SK-N-SH (cell line): ENCODE results near the gene ZNF737. TPM values are rescaled to one million over a fixed set of nuclear protein-coding genes. Genes with fewer than 3 reads are reported as not detected.

Source experiments
- CTCF ChIA-PET: fragments of 300-600, 350-600 bp; formaldehyde crosslinking; extraction: SDS; loops from one replicate; lab custom pipeline; 2021; lab: Yijun Ruan, JAX
- POLR2A ChIA-PET: fragments of 350-600 bp; sonication (Branson Sonifier 250); formaldehyde crosslinking; extraction: SDS; loops from one replicate; lab custom pipeline; 2020; ENCODE audit warnings: antibody characterized with exemption, inconsistent platforms; lab: Yijun Ruan, JAX
- DNase-seq: peaks from one replicate; pipeline ENCODE4 v3.0.0; 2012
- H2AFZ ChIP-seq: fragments of 200-600 bp; sonication (generic); 2 replicates; pipeline ENCODE4 v1.8.1; 2016; ENCODE audit warnings: antibody characterized with exemption, mild to moderate bottlenecking, low read depth
- H3F3A ChIP-seq: fragments of 200-600 bp; sonication (generic); replicated peaks from 2 replicates; pipeline ENCODE3; 2016; ENCODE audit warnings: antibody characterized with exemption, mild to moderate bottlenecking; ENCODE audit not compliant: insufficient read depth
- H3K27ac ChIP-seq, 2 experiments: fragments of 200-500 bp in 1 of 2; fragments of 200-600 bp in 1 of 2; sonication (Bioruptor generic) in 1 of 2; sonication (generic), shearing (Covaris generic) in 1 of 2; 2 replicates each; pipeline versions ENCODE4 v1.5.1 to v1.6.1; 2014 to 2016; ENCODE audit warnings: low read depth in 2 of 2, inconsistent platforms in 1 of 2, low read length in 1 of 2, mild to moderate bottlenecking in 1 of 2, mixed read lengths in 1 of 2
- H3K27me3 ChIP-seq: fragments of 200-600 bp; sonication (generic), shearing (Covaris generic); 2 replicates; pipeline ENCODE4 v1.6.1; 2016; ENCODE audit warnings: mixed run types; ENCODE audit not compliant: insufficient read depth
- H3K36me3 ChIP-seq, 2 experiments: fragments of 200-500 bp in 1 of 2; fragments of 200-600 bp in 1 of 2; sonication (Bioruptor generic) in 1 of 2; sonication (generic) in 1 of 2; replicated peaks in 1 of 2; 2 replicates each; pipeline versions ENCODE3 to v1.5.1; 2014 to 2016; ENCODE audit warnings: low read length in 1 of 2, mild to moderate bottlenecking in 1 of 2; ENCODE audit not compliant: insufficient read depth in 2 of 2, control insufficient read depth in 1 of 2
- H3K4me1 ChIP-seq, 2 experiments: fragments of 200-500 bp in 1 of 2; fragments of 200-600 bp in 1 of 2; sonication (Bioruptor generic) in 1 of 2; sonication (generic), shearing (Covaris generic) in 1 of 2; 2 replicates each; pipeline versions ENCODE4 v1.5.1 to v1.6.1; 2014 to 2016; ENCODE audit warnings: low read depth in 1 of 2, low read length in 1 of 2, mixed run types in 1 of 2; ENCODE audit not compliant: insufficient read depth in 2 of 2, control insufficient read depth in 1 of 2
- H3K4me2 ChIP-seq: fragments of 200-600 bp; sonication (generic), shearing (Covaris generic); 2 replicates; pipeline ENCODE4 v1.6.1; 2017; ENCODE audit warnings: mixed run types
- H3K4me3 ChIP-seq, 2 experiments: fragments of 200-500 bp in 1 of 2; fragments of 200-600 bp in 1 of 2; sonication (Bioruptor generic) in 1 of 2; sonication (generic), shearing (Covaris generic) in 1 of 2; 2 replicates each; pipeline versions ENCODE4 v1.5.1 to v1.8.1; 2014 to 2016; ENCODE audit warnings: low read depth in 2 of 2, inconsistent platforms in 1 of 2, low read length in 1 of 2, mild to moderate bottlenecking in 1 of 2, mixed read lengths in 1 of 2, moderate library complexity in 1 of 2
- H3K79me2 ChIP-seq: fragments of 200-600 bp; sonication (generic); 2 replicates; pipeline ENCODE4 v1.8.1; 2017; ENCODE audit warnings: mild to moderate bottlenecking; ENCODE audit not compliant: insufficient read depth
- H3K9ac ChIP-seq: fragments of 200-600 bp; sonication (generic); 2 replicates; pipeline ENCODE4 v1.6.1; 2017; ENCODE audit warnings: mixed run types
- H3K9me2 ChIP-seq: fragments of 200-600 bp; sonication (generic); 2 replicates; pipeline ENCODE4 v1.6.1; 2017; ENCODE audit warnings: mixed run types
- H3K9me3 ChIP-seq: fragments of 200-600 bp; sonication (generic); 2 replicates; pipeline ENCODE4 v1.6.1; 2017; ENCODE audit warnings: mixed run types, mild to moderate bottlenecking, moderate library complexity
- H4K20me1 ChIP-seq: fragments of 200-600 bp; sonication (generic); 2 replicates; pipeline ENCODE4 v1.6.1; 2017; ENCODE audit warnings: mild to moderate bottlenecking, mixed run types; ENCODE audit not compliant: insufficient read depth
- CHD2 ChIP-seq: fragments of 150-350 bp; IDR thresholded peaks from 2 replicates; pipeline ENCODE4 v1.6.1; 2018; ENCODE audit warnings: low read length; ENCODE audit not compliant: partially characterized antibody
- ELF1 ChIP-seq: IDR thresholded peaks from 2 replicates; pipeline ENCODE4 v1.4.0; 2012
- EP300 ChIP-seq, 2 experiments: IDR thresholded peaks; 2 replicates each; pipeline versions ENCODE4 v1.4.0 to v1.6.1; 2012; ENCODE audit warnings: borderline replicate concordance in 1 of 2, low read depth in 1 of 2, low read length in 1 of 2
- FOXM1 ChIP-seq: IDR thresholded peaks from 2 replicates; pipeline ENCODE4 v1.4.0; 2012; ENCODE audit warnings: low read depth, mild to moderate bottlenecking
- GABPA ChIP-seq: IDR thresholded peaks from 2 replicates; pipeline ENCODE4 v1.4.0; 2012; ENCODE audit warnings: low read depth, mild to moderate bottlenecking
- GATA2 ChIP-seq: sonication (generic); formaldehyde crosslinking; IDR thresholded peaks from 2 replicates; pipeline ENCODE4 v1.5.0; 2020; ENCODE audit warnings: mild to moderate bottlenecking, missing genetic modification reagents
- IRF3 ChIP-seq: fragments of 150-350 bp; IDR thresholded peaks from 2 replicates; pipeline ENCODE4 v1.6.1; 2016; ENCODE audit warnings: mild to moderate bottlenecking, low read depth, low read length
- MAX ChIP-seq: IDR thresholded peaks from 2 replicates; pipeline ENCODE4 v1.4.0; 2012; ENCODE audit warnings: low read depth
- MEF2A ChIP-seq: IDR thresholded peaks from 2 replicates; pipeline ENCODE4 v1.4.0; 2012; ENCODE audit warnings: low read depth, borderline replicate concordance
- MXI1 ChIP-seq: IDR thresholded peaks from 2 replicates; pipeline ENCODE4 v1.6.1; 2012; ENCODE audit warnings: mild to moderate bottlenecking, low read depth, low read length, improper control_type of control experiment
- NRF1 ChIP-seq: IDR thresholded peaks from 2 replicates; pipeline ENCODE4 v1.6.1; 2012; ENCODE audit warnings: low read depth, mild to moderate bottlenecking, low read length
- POLR2AphosphoS5 ChIP-seq: IDR thresholded peaks from 2 replicates; pipeline ENCODE4 v1.6.1; 2012; ENCODE audit warnings: low read depth, low read length
- RAD21 ChIP-seq: IDR thresholded peaks from 2 replicates; pipeline ENCODE4 v1.6.1; 2012; ENCODE audit warnings: mild to moderate bottlenecking, low read length
- RCOR1 ChIP-seq: fragments of 150-350 bp; IDR thresholded peaks from 2 replicates; pipeline ENCODE4 v1.6.1; 2017; ENCODE audit warnings: antibody characterized with exemption, low read length
- TCF12 ChIP-seq: IDR thresholded peaks from 2 replicates; pipeline ENCODE4 v1.4.0; 2012
- TEAD4 ChIP-seq: IDR thresholded peaks from 2 replicates; pipeline ENCODE4 v1.4.0; 2012; ENCODE audit warnings: mild to moderate bottlenecking, borderline replicate concordance; ENCODE audit not compliant: insufficient read depth
- USF2 ChIP-seq: fragments of 150-350 bp; IDR thresholded peaks from 2 replicates; pipeline ENCODE4 v1.6.1; 2017; ENCODE audit warnings: antibody characterized with exemption, low read length, low read depth, borderline replicate concordance
- YY1 ChIP-seq: IDR thresholded peaks from 2 replicates; pipeline ENCODE4 v1.4.0; 2012; ENCODE audit warnings: low read depth, mild to moderate bottlenecking
- ZBTB33 ChIP-seq: IDR thresholded peaks from 2 replicates; pipeline ENCODE4 v1.4.0; 2012; ENCODE audit warnings: low read depth, borderline replicate concordance
- polyA plus RNA-seq, 3 experiments: library from polyadenylated mRNA; depleted of rRNA; stranded (reverse); fragments of >200 nt; gene quantifications; 2 replicates each; pipeline ENCODE4 v1.2.3, GENCODE V29; 2012

The ZNF737 gene
- polyA plus RNA-seq, 1 of the 3 experiments (the other 2 are of a cell fraction), result 2.5 TPM

GRCh38 chr19:20558571-20558970, 7.0 kb downstream of the ZNF737 start:
- H3K79me2 ChIP-seq, result peaks cover 70% of the 10 kb centered on the region

More at GRCh38 chr19:20558571-20558970, 7.0 kb downstream of the ZNF737 start:
- ChIA-PET POLR2A (no interaction called here), CTCF (no interaction called here)
- H2AFZ ChIP-seq, result no peak overlapping the region
- TF ChIP-seq MEF2A, result no peak
- TF ChIP-seq GATA2 (CRISPR knock-in tag), result no peak
- no peak for TF ChIP-seq POLR2AphosphoS5
- TF ChIP-seq USF2, result no peak
- no peak for TF ChIP-seq IRF3
- TF ChIP-seq GABPA, result no peak
- TF ChIP-seq ELF1, result no peak
- TF ChIP-seq YY1, result no peak
- TF ChIP-seq EP300 (IDR thresholded peaks at IDR 0.05; ENCODE audit: borderline replicate concordance in 1 of 2, low read depth in 1 of 2, low read length in 1 of 2), result no peak
- no peak for TF ChIP-seq MAX
- TF ChIP-seq ZBTB33, result no peak
- TF ChIP-seq RAD21, result no peak
- no peak for TF ChIP-seq RCOR1
- no peak for TF ChIP-seq MXI1
- no peak for TF ChIP-seq TEAD4
- TF ChIP-seq CHD2, result no peak
- no peak for TF ChIP-seq TCF12
- no peak for TF ChIP-seq FOXM1
- TF ChIP-seq NRF1, result no peak
- no peaks in the 10 kb centered on the region for H3K27me3 ChIP-seq
- H3K4me2 ChIP-seq, result no peak overlapping the region
- H3K9me3 ChIP-seq, result peaks cover 13% of the 10 kb centered on the region; the same call in 1 of the 2 replicates
- H3K36me3 ChIP-seq, result peaks cover 5 to 59% of the 10 kb centered on the region in 2 experiments
- DNase-seq, result no peak
- H3F3A ChIP-seq, result peaks cover 4% of the 10 kb centered on the region
- H3K9ac ChIP-seq, result no peak overlapping the region
- H3K9me2 ChIP-seq, result no peaks in the 10 kb centered on the region
- H3K27ac ChIP-seq, result no peak overlapping the region
- no peaks in the 10 kb centered on the region for H3K4me1 ChIP-seq
- no peak overlapping the region for H3K4me3 ChIP-seq
- H4K20me1 ChIP-seq, result no peaks in the 10 kb centered on the region
